ACC112 (cell line): Measurements from ENCODE around the gene ZNF337.
"Not testable (repeated sequence)": the region's sequence is repeated elsewhere in the genome, so short reads cannot be mapped to it uniquely, and the experiment has no call there.

Source experiments
- H2AFZ ChIP-seq: fragments of 200-600 bp; sonication (generic); one replicate; pipeline ENCODE4 v1.6.0; 2017; ENCODE audit warnings: antibody characterized with exemption, low read length; ENCODE audit not compliant: unreplicated experiment
- H3K27ac ChIP-seq: fragments of 200-600 bp; sonication (generic); 2 replicates; pipeline ENCODE4 v1.5.1; 2014; ENCODE audit warnings: low read depth, mild to moderate bottlenecking, antibody characterized with exemption, low read length, moderate library complexity
- H3K27me3 ChIP-seq: fragments of 200-600 bp; sonication (generic); 2 replicates; pipeline ENCODE4 v1.6.1; 2014; ENCODE audit warnings: mild to moderate bottlenecking, antibody characterized with exemption, low read length, moderate library complexity, mixed read lengths; ENCODE audit not compliant: insufficient read depth
- H3K36me3 ChIP-seq: fragments of 200-600 bp; sonication (generic); 2 replicates; pipeline ENCODE4 v1.6.1; 2016; ENCODE audit warnings: mild to moderate bottlenecking, antibody characterized with exemption, low read length, moderate library complexity, mixed read lengths; ENCODE audit not compliant: insufficient read depth
- H3K4me1 ChIP-seq: fragments of 200-600 bp; sonication (generic); one replicate; pipeline ENCODE4 v1.6.1; 2016; ENCODE audit warnings: low read length, mixed read lengths; ENCODE audit not compliant: insufficient read depth, unreplicated experiment, control insufficient read depth
- H3K4me3 ChIP-seq: fragments of 200-600 bp; sonication (generic); 2 replicates; pipeline ENCODE4 v1.5.1; 2014; ENCODE audit warnings: mild to moderate bottlenecking, low read depth, low read length
- H3K79me2 ChIP-seq: fragments of 200-600 bp; sonication (generic); one replicate; pipeline ENCODE4 v1.6.0; 2016; ENCODE audit warnings: low read length; ENCODE audit not compliant: control insufficient read depth, unreplicated experiment, insufficient read depth

The ZNF337 gene

GRCh38 chr20:25695532-25696370 lies 902 bp downstream of the ZNF337 start:
- H2AFZ ChIP-seq = peak overlapping the region; percentile 81
- H3K27me3 ChIP-seq = no peaks in the 10 kb centered on the region

GRCh38 chr20:25692499-25692898 lies 4.2 kb downstream of the ZNF337 start:
- Histone ChIP-seq H3K79me2 (peaks cover 17% of the 10 kb centered on the region), H3K27ac (no peak overlapping the region), H2AFZ (no peak overlapping the region), H3K4me3 (no peak overlapping the region), H3K4me1 (peaks cover 4% of the 10 kb centered on the region), H3K36me3 (0 out of 2 replicates have a peak, but pooled peaks cover 7% of the 10 kb centered on the region), H3K27me3 (no peaks in the 10 kb centered on the region)

More at GRCh38 chr20:25695532-25696370, 902 bp downstream of the ZNF337 start:
- H3K27ac ChIP-seq = peak overlapping the region; percentile 66
- 0 out of 2 replicates have a peak, but pooled peaks cover 12% of the 10 kb centered on the region for H3K36me3 ChIP-seq
- peaks cover 8% of the 10 kb centered on the region for H3K4me1 ChIP-seq
- H3K79me2 ChIP-seq = peaks cover 23% of the 10 kb centered on the region
- peak overlapping the region; percentile 89 for H3K4me3 ChIP-seq

- Histone ChIP-seq H3K4me1 (peaks cover 2% of the 10 kb centered on the region), H3K36me3 (0 out of 2 replicates have a peak, but pooled peaks cover 7% of the 10 kb centered on the region), H3K79me2 (peaks cover 13% of the 10 kb centered on the region), H2AFZ (no peak overlapping the region), H3K4me3 (no peak overlapping the region), H3K27ac (no peak overlapping the region), H3K27me3 (no peaks in the 10 kb centered on the region)
These were observed 6.2 kb downstream of the ZNF337 start for GRCh38 chr20:25690427-25690826.

- Histone ChIP-seq H3K4me3 (no peak overlapping the region), H2AFZ (no peak overlapping the region), H3K36me3 (peaks cover 10% of the 10 kb centered on the region)
These were observed 10.3 kb downstream of the ZNF337 start for GRCh38 chr20:25686081-25687067.

GRCh38 chr20:25685276-25686080 lies 11.2 kb downstream of the ZNF337 start:
- Histone ChIP-seq H3K36me3 (peaks cover 14% of the 10 kb centered on the region), H2AFZ (no peak overlapping the region), H3K27ac (no peak overlapping the region), H3K4me3 (no peak overlapping the region), H3K79me2 (no peaks in the 10 kb centered on the region), H3K27me3 (no peaks in the 10 kb centered on the region), H3K4me1 (no peaks in the 10 kb centered on the region)

More at GRCh38 chr20:25686081-25687067, 10.3 kb downstream of the ZNF337 start:
- no peaks in the 10 kb centered on the region for H3K27me3 ChIP-seq
- no peaks in the 10 kb centered on the region for H3K4me1 ChIP-seq
- no peak overlapping the region for H3K27ac ChIP-seq
- no peaks in the 10 kb centered on the region for H3K79me2 ChIP-seq

- H3K36me3 ChIP-seq = peaks cover 24% of the 10 kb centered on the region
- H3K79me2 ChIP-seq, H2AFZ ChIP-seq, H3K27ac ChIP-seq, H3K27me3 ChIP-seq, H3K4me1 ChIP-seq, H3K4me3 ChIP-seq: not testable (repeated sequence)
These were observed 12.8 kb downstream of the ZNF337 start for GRCh38 chr20:25683826-25684225.

GRCh38 chr20:25683050-25683449 lies 13.6 kb downstream of the ZNF337 start:
- no peaks in the 10 kb centered on the region for H3K79me2 ChIP-seq
- no peaks in the 10 kb centered on the region for H3K27me3 ChIP-seq
- H2AFZ ChIP-seq = no peak overlapping the region
- H3K36me3 ChIP-seq = peaks cover 31% of the 10 kb centered on the region
- H3K4me1 ChIP-seq = no peaks in the 10 kb centered on the region
- no peak overlapping the region for H3K4me3 ChIP-seq
- H3K27ac ChIP-seq = no peak overlapping the region

- Histone ChIP-seq H3K4me3 (no peak overlapping the region), H3K4me1 (peaks cover 11% of the 10 kb centered on the region), H3K27me3 (no peaks in the 10 kb centered on the region), H2AFZ (no peak overlapping the region), H3K36me3 (peaks cover 50% of the 10 kb centered on the region), H3K79me2 (no peaks in the 10 kb centered on the region), H3K27ac (no peak overlapping the region)
These were observed 20.4 kb downstream of the ZNF337 start for GRCh38 chr20:25676164-25676809.

- no peak overlapping the region for H3K27ac ChIP-seq
- H2AFZ ChIP-seq = no peak overlapping the region
- no peaks in the 10 kb centered on the region for H3K27me3 ChIP-seq
- peaks cover 14% of the 10 kb centered on the region for H3K4me1 ChIP-seq
- H3K4me3 ChIP-seq = no peak overlapping the region
- H3K79me2 ChIP-seq = no peaks in the 10 kb centered on the region
- H3K36me3 ChIP-seq = peaks cover 44% of the 10 kb centered on the region
These were observed 21.5 kb downstream of the ZNF337 start for GRCh38 chr20:25675161-25675560.
